K562 treated with DMSO at 1 percent for 12 hours (cell line): ENCODE data around the gene RIIAD1. TPM values are rescaled to one million over a fixed set of nuclear protein-coding genes. Genes with fewer than 3 reads are reported as not detected.

Source experiments
- total RNA-seq: library from RNA; unstranded; fragments of 300-600 nt; gene quantifications from 2 replicates; pipeline ENCODE4 v1.2.3, GENCODE V29; 2022; ENCODE audit not compliant: insufficient read depth

Gene RIIAD1, protein sequence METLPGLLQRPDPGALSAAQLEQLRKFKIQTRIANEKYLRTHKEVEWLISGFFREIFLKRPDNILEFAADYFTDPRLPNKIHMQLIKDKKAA
- not detected in 2 replicates for total RNA-seq

GRCh38 chr1:151720974-151721787 is at the start of gene RIIAD1:
Gene RIIAD1 (plus strand): TSS chr1:151721522. CDS start chr1:151721537, 15 bp downstream.

DNA sequence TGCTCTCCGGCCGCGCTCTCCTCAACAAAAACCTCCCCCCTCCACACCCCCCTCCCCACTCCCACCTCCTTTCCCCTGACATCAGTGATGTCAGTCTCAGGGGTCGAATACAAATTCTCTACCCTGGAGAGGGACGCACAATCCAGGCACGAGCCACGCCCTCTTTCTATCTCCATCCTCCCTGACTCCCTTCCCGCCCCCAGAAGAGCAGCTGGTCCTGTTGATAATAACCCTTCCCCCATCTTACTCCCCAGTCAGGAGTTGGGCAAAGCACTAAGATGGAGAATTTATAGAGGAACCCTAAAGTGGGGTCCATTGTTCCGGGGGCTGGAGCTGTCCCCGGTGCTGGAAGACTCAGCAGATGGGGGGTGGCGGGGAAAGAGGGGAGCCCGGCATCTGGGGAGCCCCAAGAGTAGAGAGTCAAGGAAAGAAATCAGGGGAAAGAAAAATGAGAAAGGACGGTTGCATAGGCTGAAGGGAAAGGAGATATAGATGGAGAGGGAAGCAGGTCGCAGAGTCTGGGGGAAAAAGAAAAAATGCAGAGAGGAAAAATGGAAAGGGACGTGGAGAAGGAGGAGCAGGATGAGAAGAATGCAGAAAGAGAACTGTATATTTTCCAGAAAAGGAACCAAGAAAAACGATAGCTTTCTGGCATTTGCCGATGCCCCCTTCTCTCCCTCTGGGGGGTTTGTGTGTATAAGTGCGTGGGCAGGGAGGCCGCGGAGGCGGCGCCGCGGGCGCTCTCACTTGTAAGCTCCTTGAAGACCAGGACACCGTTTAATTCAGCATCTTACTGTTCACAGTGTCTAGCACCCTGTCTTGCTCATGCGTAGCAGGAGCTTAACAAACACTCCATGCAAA is 4.3 kb upstream of the RIIAD1 start, which contains the start of gene CELF3:
Gene CELF3, minus strand, starts transcription at position 33 of the 861 bp plus-strand sequence. CDS start 783 bp downstream, outside the sequence.

DNA sequence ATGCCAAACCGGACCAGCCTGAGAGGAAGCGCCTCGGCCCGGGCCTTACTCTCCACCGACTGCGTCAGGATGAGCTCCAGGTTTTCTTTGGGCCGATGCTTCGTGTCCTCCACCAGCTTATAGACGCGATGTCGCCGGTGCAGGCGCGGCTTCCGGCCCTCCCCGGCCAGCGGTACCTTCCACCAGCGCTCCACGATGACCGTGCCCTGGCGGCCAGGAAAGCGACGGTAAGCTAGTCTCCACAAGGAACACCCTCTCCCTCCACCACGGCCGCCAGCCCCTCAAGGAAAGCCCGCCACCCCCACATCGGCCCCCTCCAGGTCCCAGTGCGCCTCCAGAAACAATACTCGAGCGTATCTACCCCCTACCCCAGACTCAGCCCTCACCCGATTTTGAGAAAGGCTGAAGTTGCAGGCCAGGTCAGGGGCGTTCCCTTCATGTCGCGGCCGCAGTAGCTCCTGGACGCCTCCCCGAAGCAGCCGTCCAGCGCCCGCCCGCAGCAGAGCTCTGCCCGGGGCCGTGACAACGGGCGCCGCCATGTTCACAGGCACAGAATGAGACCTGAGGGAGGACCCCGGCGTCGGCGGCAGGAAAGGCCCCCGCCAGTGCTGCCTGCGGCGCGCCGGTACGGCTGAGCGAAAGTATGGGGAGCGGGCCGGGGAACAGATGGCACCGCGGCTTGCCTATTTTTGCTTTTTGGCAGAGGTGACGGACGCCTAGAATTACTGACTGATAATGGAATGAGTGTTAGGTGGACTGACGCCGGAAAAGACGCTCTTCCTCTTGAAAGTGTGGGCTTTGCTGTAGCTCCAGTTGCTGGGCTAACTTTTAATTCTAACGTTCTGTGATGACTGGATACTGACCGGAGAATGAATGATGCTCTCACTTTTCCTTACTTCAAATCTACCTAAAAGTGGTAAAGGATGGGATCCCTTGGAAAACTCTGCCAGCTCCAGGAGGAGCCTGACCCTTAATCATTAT is 41.9 kb downstream of the RIIAD1 start, which contains the start of gene MRPL9:
Gene MRPL9, minus strand, starts transcription at position 556 of the 981 bp plus-strand sequence. Its CDS starts 17 bp downstream, at position 539.

Other genes starting within 250 kb of the RIIAD1 start
- gene CGN, start 210.1 kb upstream of the RIIAD1 start, total RNA-seq, result not detected in 2 replicates
- 5.2 and 10.4 TPM in 2 replicates for gene TUFT1, start 181.2 kb upstream of the RIIAD1 start, total RNA-seq
- gene SNX27, start 109.5 kb upstream of the RIIAD1 start, total RNA-seq, result 3.6 and 7.5 TPM in 2 replicates
- not detected in 2 replicates for gene CELF3, start 4.7 kb upstream of the RIIAD1 start, total RNA-seq
- gene MRPL9, start 42.0 kb downstream of the RIIAD1 start, total RNA-seq, result 86.0 and 90.4 TPM in 2 replicates
- 5.3 and 14.2 TPM in 2 replicates for gene TDRKH, start 69.0 kb downstream of the RIIAD1 start, total RNA-seq
- gene LINGO4, start 83.9 kb downstream of the RIIAD1 start, total RNA-seq, result not detected in 2 replicates
- gene RORC, start 110.3 kb downstream of the RIIAD1 start, total RNA-seq, result not detected in 2 replicates
- not detected in 2 replicates for gene C2CD4D, start 118.3 kb downstream of the RIIAD1 start, total RNA-seq
- gene THEM5, start 132.2 kb downstream of the RIIAD1 start, total RNA-seq, result not detected in 2 replicates
- gene THEM4, start 188.0 kb downstream of the RIIAD1 start, total RNA-seq, result 12.1 and 30.6 TPM in 2 replicates